Activated CD8-positive, alpha-beta T cell treated with anti-CD3 and anti-CD28 coated beads for 36 hours (primary cell): ENCODE results near the gene RAD51B. TPM values are rescaled to one million over a fixed set of nuclear protein-coding genes. Genes with fewer than 3 reads are reported as not detected.

Source experiments
- ATAC-seq: fragments of 200-7000 bp; cut with Tn5 transposase; one replicate; pipeline ENCODE4 v1.10.0; 2021; ENCODE audit warnings: mild to moderate bottlenecking, moderate library complexity
- CTCF ChIA-PET: fragments of 350-600 bp; sonication (Branson Sonifier 250); formaldehyde crosslinking; loops from one replicate; lab custom pipeline; 2021; ENCODE audit warnings: antibody characterized with exemption; lab: Charles Lee
- POLR2A ChIA-PET: fragments of 350-600 bp; sonication (Branson Sonifier 250); formaldehyde crosslinking; loops from one replicate; lab custom pipeline; 2021; ENCODE audit warnings: antibody characterized with exemption; lab: Charles Lee
- DNase-seq: peaks from one replicate; pipeline ENCODE4 v3.0.0-alpha.2; 2020
- H3K27ac Mint-ChIP-seq: one replicate; pipeline ENCODE4 v1.8.0; 2021; ENCODE audit warnings: mild to moderate bottlenecking, mixed read lengths
- H3K27me3 Mint-ChIP-seq: one replicate; pipeline ENCODE4 v1.8.0; 2021; ENCODE audit warnings: mixed read lengths
- H3K36me3 Mint-ChIP-seq: one replicate; pipeline ENCODE4 v1.8.0; 2021; ENCODE audit warnings: low read depth, mixed read lengths
- H3K4me1 Mint-ChIP-seq: one replicate; pipeline ENCODE4 v1.8.0; 2021; ENCODE audit warnings: low read depth, mixed read lengths
- H3K4me3 Mint-ChIP-seq: one replicate; pipeline ENCODE4 v1.8.0; 2021; ENCODE audit warnings: mild to moderate bottlenecking, moderate library complexity, mixed read lengths
- H3K9me3 Mint-ChIP-seq: one replicate; pipeline ENCODE4 v1.8.0; 2021; ENCODE audit warnings: mixed read lengths
- intact Hi-C: fragments of 100-400 bp; cut with micrococcal nuclease; formaldehyde crosslinking; loops from one replicate; pipeline ENCODE4 v1.10.0; 2022
- total RNA-seq, 2 experiments: library from RNA; stranded (reverse); gene quantifications; one replicate each; pipeline ENCODE4 v1.2.3, GENCODE V29; 2021
- TF ChIP-seq, protein P1 (sequence below): fragments of 200-600 bp; IDR thresholded peaks from one replicate; pipeline ENCODE4 v1.8.0; 2022; ENCODE audit warnings: antibody characterized with exemption, mild to moderate bottlenecking

RAD51B gene
- total RNA-seq, 2 experiments from 2014 or later, result 38.2 to 40.6 TPM

DNA sequence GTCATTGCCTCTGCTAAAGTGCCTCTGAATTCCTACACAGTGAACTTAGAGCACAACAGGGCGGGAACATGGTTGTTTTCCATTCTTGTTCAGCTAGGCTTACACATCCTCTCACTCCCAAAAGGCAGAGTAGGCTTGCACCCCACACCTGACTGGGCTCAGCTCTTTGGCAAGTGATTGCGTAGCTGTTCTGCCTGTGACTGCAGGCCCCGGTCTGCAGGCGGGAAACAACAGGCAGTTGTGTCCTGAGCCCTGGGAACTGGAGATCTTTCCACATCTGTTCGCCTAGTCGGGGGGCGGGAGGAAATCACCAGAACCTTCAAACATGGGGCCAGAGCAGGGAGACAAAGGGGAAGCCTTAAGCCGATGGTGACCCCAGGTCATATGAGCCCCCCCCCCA lies 698.6 kb downstream of the RAD51B start:
- ATAC-seq (no peak), DNase-seq (no peak)
- ChIA-PET CTCF (interaction anchor here (0.5 kb wide), 1 partner anchor 71 kb away, joined by 3 read pairs; no protein-coding TSS in a partner anchor), POLR2A (no interaction called here)
- Mint-ChIP-seq H3K36me3 (no peaks in the 10 kb centered on the region), H3K27ac (no peak overlapping the region), H3K27me3 (no peaks in the 10 kb centered on the region), H3K4me1 (peaks cover 31% of the 10 kb centered on the region), H3K4me3 (no peak overlapping the region), H3K9me3 (no peaks in the 10 kb centered on the region)
- TF ChIP-seq, protein P1, sequence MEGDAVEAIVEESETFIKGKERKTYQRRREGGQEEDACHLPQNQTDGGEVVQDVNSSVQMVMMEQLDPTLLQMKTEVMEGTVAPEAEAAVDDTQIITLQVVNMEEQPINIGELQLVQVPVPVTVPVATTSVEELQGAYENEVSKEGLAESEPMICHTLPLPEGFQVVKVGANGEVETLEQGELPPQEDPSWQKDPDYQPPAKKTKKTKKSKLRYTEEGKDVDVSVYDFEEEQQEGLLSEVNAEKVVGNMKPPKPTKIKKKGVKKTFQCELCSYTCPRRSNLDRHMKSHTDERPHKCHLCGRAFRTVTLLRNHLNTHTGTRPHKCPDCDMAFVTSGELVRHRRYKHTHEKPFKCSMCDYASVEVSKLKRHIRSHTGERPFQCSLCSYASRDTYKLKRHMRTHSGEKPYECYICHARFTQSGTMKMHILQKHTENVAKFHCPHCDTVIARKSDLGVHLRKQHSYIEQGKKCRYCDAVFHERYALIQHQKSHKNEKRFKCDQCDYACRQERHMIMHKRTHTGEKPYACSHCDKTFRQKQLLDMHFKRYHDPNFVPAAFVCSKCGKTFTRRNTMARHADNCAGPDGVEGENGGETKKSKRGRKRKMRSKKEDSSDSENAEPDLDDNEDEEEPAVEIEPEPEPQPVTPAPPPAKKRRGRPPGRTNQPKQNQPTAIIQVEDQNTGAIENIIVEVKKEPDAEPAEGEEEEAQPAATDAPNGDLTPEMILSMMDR, result no peak
- intact Hi-C loops, result no loop called here

DNA sequence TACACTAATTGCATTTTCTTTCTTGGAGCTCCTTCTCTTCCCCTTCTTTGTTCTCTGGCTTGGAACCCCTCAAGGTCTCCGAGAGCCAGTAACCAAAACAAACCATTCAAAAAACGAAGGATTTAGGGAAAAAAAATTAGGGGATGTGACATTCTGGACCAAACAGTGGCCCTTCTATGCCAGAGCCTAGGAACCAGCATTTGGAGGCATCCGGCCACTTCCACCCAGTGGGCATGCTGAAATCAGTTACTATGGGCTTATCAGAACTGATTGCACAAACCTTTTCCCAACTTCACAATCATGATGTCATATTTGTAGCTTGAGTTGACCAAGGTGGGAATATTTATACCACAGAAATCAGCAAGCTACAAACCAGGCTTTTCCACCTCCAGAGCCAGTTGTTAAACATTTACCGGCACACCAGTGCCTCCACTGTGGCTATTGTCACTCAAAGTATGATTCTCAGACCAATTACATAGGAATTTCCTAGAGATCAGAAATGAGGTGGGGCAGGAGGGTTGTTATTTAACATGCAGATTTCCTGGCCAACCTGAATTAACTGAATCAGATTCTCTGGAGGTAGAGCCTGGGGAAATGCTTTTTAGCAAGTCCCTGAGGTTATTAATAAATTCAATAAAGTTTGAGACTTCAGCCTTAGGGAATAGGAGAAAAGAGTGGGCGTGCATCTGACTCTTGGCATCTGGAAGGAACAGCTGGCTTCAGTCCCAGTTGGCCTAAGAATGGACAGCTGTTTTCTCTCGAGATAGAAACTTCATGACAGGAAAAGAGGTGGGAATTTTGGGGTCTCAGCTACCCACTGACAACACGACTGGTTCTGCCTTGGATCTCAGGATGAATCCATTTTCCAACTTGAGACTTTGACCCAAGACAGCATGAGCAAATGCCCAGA lies 699.4 kb downstream of the RAD51B start:
- Mint-ChIP-seq H3K9me3 (no peaks in the 10 kb centered on the region), H3K36me3 (no peaks in the 10 kb centered on the region), H3K27ac (no peak overlapping the region), H3K4me3 (no peak overlapping the region), H3K4me1 (peaks cover 24% of the 10 kb centered on the region), H3K27me3 (no peaks in the 10 kb centered on the region)
- CTCF ChIA-PET, result interaction anchor here (0.5 to 1.2 kb wide), 3 partner anchors 9 to 270 kb away, joined by 3 to 5 read pairs (median 3); no protein-coding TSS in a partner anchor
- TF ChIP-seq, protein P1, result no peak
- POLR2A ChIA-PET, result interaction anchor here (0.7 kb wide), 1 partner anchor 487 kb away, joined by 3 read pairs; no protein-coding TSS in a partner anchor
- DNase-seq (no peak), ATAC-seq (no peak)
- intact Hi-C loops, result no loop called here

DNA sequence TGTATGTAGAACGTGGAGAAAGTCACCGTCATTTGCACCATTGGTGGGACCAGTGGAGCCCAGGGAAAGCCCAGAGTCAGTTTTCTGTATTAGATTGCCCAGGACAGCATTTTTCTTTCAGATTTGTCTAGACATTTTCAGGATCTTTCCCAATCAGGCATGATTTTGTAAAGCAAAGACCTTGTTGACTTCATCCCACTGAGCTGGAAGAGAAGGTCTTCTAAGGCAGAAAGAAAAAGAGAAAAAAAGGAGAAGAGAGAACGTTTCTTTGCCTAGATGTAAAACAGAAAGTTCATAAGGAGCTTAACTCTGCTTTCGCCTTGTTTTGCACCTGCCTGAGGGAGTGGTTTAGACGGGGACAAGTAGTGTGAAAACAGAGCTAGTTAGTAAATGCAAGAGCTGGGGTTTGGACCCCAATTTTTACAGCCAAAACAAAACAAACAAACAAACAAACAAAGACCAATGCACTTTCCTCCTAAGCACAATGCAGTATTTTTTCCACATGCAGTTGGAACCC lies 700.1 kb downstream of the RAD51B start:
- intact Hi-C loops, result no loop called here
- H3K4me3 Mint-ChIP-seq, result no peak overlapping the region

DNA sequence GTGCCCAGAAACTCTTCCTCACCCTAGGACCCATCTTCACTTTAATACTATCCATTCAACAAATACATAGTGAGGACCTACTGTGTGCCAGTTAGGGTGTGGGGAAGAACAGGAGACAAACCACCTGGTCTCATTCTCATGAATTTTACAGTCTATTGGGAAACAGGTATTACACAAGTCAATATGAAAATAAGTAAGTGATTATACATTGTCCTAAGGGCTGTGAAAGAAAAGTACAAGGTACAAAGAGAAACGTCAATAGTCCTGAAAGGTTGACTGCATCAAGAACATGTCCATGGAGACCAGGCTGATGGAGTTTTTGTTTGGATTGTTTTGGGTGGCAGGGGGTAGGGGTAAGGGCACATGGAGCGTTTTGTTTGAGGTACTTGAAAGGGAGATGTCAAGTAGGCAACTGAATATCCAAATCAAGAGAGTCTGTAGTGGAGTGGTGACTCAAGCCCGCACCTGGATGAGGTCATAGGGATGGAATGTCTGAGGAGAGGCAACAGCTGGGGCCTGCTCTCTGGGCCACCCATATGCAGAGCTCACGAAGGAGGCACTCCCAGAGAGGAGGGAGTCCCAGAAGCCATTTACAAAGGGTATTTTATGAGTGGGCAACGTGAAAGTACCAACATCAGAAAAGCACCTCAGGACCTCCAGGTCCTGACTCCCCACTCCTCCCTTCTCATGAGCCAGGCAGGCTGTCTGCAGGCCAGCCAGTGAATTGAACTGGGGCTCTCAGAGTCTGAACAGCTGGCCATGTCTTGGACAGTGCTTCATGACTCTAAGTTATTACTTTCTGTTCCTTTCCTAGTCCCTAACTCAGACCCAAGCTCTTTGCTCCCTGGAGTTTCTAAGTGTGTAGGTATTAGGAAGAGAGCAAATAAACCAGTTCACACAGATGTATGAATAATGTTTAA lies 701.3 kb downstream of the RAD51B start:
- POLR2A ChIA-PET, result interaction anchor here (0.6 to 1.0 kb wide), 2 partner anchors 8 to 133 kb away, joined by 3 read pairs; no protein-coding TSS in a partner anchor
- Mint-ChIP-seq H3K27me3 (no peaks in the 10 kb centered on the region), H3K4me3 (no peak overlapping the region), H3K27ac (no peak overlapping the region), H3K9me3 (no peaks in the 10 kb centered on the region), H3K36me3 (no peaks in the 10 kb centered on the region), H3K4me1 (peaks cover 23% of the 10 kb centered on the region)
- intact Hi-C loops, result no loop called here
- CTCF ChIA-PET, result interaction anchor here (1.2 kb wide), 1 partner anchor 11 kb away, joined by 5 read pairs; no protein-coding TSS in a partner anchor
- ATAC-seq (no peak), DNase-seq (no peak)
- TF ChIP-seq, protein P1, result no peak

More for the DNA sequence above, 700.1 kb downstream of the RAD51B start:
- TF ChIP-seq, protein P1, result no peak
- ChIA-PET CTCF (interaction anchor here (0.9 to 1.2 kb wide), 2 partner anchors 10 to 270 kb away, joined by 3 to 5 read pairs; no protein-coding TSS in a partner anchor), POLR2A (interaction anchor here (0.7 to 1.0 kb wide), 2 partner anchors 9 to 487 kb away, joined by 3 read pairs; no protein-coding TSS in a partner anchor)
- Mint-ChIP-seq H3K27me3 (no peaks in the 10 kb centered on the region), H3K36me3 (no peaks in the 10 kb centered on the region), H3K27ac (no peak overlapping the region), H3K9me3 (no peaks in the 10 kb centered on the region), H3K4me1 (peaks cover 23% of the 10 kb centered on the region)
- ATAC-seq (no peak), DNase-seq (no peak)
